Erythroblast (primary cell): ENCODE measurements around the gene SLC25A38.

Experiments used
- GATA1 ChIP-seq: IDR thresholded peaks from 2 replicates; pipeline ENCODE4 v1.6.1; 2011; ENCODE audit warnings: low read depth, mild to moderate bottlenecking, control low read depth, low read length, moderate library complexity
- POLR2A ChIP-seq: IDR thresholded peaks from 2 replicates; pipeline ENCODE4 v1.6.1; 2011; ENCODE audit warnings: mild to moderate bottlenecking, low read length

GRCh38 chr3:39372833-39373232, 10.3 kb upstream of the SLC25A38 start:
- TF ChIP-seq POLR2A: no peak
- TF ChIP-seq GATA1: no peak
